ENCODE measurements around the gene CARF. TPM values are rescaled to one million over a fixed set of nuclear protein-coding genes. Genes with fewer than 3 reads are reported as not detected.

The CARF gene
- total and polyA plus RNA-seq, 2 of the 13 experiments (the other 11 are each of a cell fraction or from before 2014, with no cell fraction given): 3.0 to 5.4 TPM

DNA sequence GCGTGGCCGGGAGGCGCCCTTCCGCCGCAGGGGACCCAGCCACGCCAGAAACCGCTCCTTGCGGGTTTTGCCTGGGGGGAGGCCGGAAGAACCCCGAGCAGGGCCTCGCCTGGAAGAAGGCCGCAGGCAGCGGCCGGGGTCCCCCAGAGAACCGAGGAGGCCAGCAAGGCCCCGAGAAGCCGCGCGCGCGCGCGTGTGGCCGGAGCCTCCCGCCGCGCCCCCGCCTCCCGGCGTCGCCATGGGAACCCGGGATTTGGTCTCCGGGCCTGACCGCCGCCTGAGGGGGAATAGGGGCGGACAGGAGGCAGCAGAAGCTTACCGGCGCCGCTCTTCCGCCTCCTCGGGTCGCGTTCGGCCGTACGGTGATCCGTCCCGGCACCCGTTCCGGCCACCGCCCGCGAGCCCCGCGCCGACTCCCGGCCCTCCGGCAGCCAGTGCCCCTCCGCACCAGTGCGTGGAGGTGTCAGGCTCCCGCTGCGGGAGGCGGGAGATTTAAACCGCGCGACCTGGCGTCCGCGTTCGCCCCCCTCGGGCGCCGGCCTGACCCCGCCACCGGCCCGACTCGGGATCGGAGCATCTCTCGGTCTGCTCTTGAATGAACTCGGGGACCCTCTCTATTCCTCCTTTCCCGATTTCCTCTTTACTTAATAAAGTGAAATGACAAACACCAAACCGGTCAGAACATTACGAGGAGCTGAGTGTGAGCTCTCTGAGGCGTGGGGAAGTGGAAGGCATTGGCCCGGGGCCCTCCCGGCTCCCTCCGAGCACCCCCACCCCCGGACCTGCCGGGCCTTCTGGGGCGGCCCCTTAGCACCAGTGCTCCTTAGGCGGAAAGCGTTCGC lies 40.6 kb upstream of the CARF start, which contains the start of gene ICA1L (continued):
- TF ChIP-seq KIAA2018 (CRISPR knock-in tag; IDR thresholded peaks at IDR 0.05; ENCODE audit: borderline replicate concordance) (peak; percentile 71; the same call in 1 of the 2 replicates), SMARCE1 (IDR thresholded peaks at IDR 0.05; ENCODE audit: borderline replicate concordance) (no peak), ZNF616 (CRISPR knock-in tag; IDR thresholded peaks at IDR 0.05; ENCODE audit: low read depth) (0 out of 2 replicates have a peak, but pooled peaks have one; percentile 31), RAD21 (CRISPR knock-in tag; IDR thresholded peaks at IDR 0.05) (peak; percentile 28), TBL1XR1 (IDR thresholded peaks at IDR 0.05; ENCODE audit: borderline replicate concordance, low read length, partially characterized antibody) (no peak), ISL2 (CRISPR knock-in tag; IDR thresholded peaks at IDR 0.05) (no peak; the same call in none of the 2 replicates), NR2C2 (CRISPR knock-in tag; IDR thresholded peaks at IDR 0.05; ENCODE audit: borderline replicate concordance) (no peak), CCAR2 (optimal IDR thresholded peaks at IDR 0.05; ENCODE audit: low read depth, low read length) (no peak), ZNF577 (CRISPR knock-in tag; IDR thresholded peaks at IDR 0.05; ENCODE audit: borderline replicate concordance, low read depth) (no peak), HOXA3 (CRISPR knock-in tag; IDR thresholded peaks at IDR 0.05) (0 out of 2 replicates have a peak, but pooled peaks have one; percentile 46), ZNF816 (CRISPR knock-in tag; IDR thresholded peaks at IDR 0.05; ENCODE audit: borderline replicate concordance) (no peak; the same call in 1 of the 2 replicates), STAT5B (CRISPR knock-in tag; IDR thresholded peaks at IDR 0.05) (no peak), ZNF563 (CRISPR knock-in tag; IDR thresholded peaks at IDR 0.05) (0 out of 2 replicates have a peak, but pooled peaks have one; percentile 19), SUZ12 (IDR thresholded peaks at IDR 0.05; ENCODE audit: low read depth, low read length) (no peak), LCORL (IDR thresholded peaks at IDR 0.05) (no peak), LCORL (CRISPR knock-in tag; IDR thresholded peaks at IDR 0.05) (peak; percentile 27; the same call in 1 of the 2 replicates), BATF2 (CRISPR knock-in tag; IDR thresholded peaks at IDR 0.05) (peak; percentile 66; the same call in 1 of the 2 replicates), KMT2A (CRISPR knock-in tag; IDR thresholded peaks at IDR 0.05) (peak; percentile 89), ZNF431 (CRISPR knock-in tag; IDR thresholded peaks at IDR 0.05; ENCODE audit: borderline replicate concordance, low read depth) (no peak)
- TF ChIP-seq, protein P1, sequence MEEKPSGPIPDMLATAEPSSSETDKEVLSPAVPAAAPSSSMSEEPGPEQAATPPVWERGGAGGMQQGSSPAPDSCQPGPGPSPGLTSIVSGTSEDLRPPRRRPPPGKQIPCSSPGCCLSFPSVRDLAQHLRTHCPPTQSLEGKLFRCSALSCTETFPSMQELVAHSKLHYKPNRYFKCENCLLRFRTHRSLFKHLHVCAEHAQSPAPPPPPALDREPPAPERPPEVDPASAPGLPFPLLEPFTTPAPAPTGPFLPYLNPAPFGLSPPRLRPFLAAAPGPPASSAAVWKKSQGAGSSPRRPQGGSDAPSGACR (CRISPR knock-in tag; IDR thresholded peaks at IDR 0.05): no peak

Measured in HepG2 (cell line).